Neutrophil (primary cell): ENCODE data around the gene GTF3C2.
"Not testable (repeated sequence)": the region's sequence is repeated elsewhere in the genome, so short reads cannot be mapped to it uniquely, and the experiment has no call there.

ENCODE experiments used
- H3K27ac ChIP-seq: fragments of 200-600 bp; sonication (generic); 2 replicates; pipeline ENCODE4 v1.5.1; 2016; ENCODE audit warnings: mild to moderate bottlenecking, moderate library complexity
- H3K27me3 ChIP-seq: fragments of 200-600 bp; sonication (generic); 2 replicates; pipeline ENCODE4 v1.6.0; 2016; ENCODE audit warnings: mild to moderate bottlenecking
- H3K36me3 ChIP-seq: fragments of 200-600 bp; sonication (generic); 2 replicates; pipeline ENCODE4 v1.5.1; 2017
- H3K4me1 ChIP-seq, 2 experiments: fragments of 200-600 bp in 1 of 2; sonication (generic) in 1 of 2; 1 replicate in 1 of 2; 2 replicates in 1 of 2; pipeline versions ENCODE4 v1.5.1 to v1.6.1; 2013 to 2016; ENCODE audit warnings: low read depth in 1 of 2, low read length in 1 of 2, mild to moderate bottlenecking in 1 of 2, moderate library complexity in 1 of 2; ENCODE audit not compliant: control insufficient read depth in 1 of 2, insufficient read depth in 1 of 2
- H3K4me3 ChIP-seq, 2 experiments: fragments of 200-600 bp in 1 of 2; sonication (generic) in 1 of 2; 1 replicate in 1 of 2; 2 replicates in 1 of 2; pipeline ENCODE4 v1.5.1; 2013 to 2016; ENCODE audit warnings: low read depth in 1 of 2, low read length in 1 of 2, mild to moderate bottlenecking in 1 of 2, moderate library complexity in 1 of 2
- H3K9me3 ChIP-seq: fragments of 200-600 bp; sonication (generic); 2 replicates; pipeline ENCODE4 v1.5.1; 2016
- TF ChIP-seq, protein P1 (sequence below): fragments of 200-600 bp; sonication (generic); IDR thresholded peaks from 2 replicates; pipeline ENCODE4 v1.5.1; 2016; ENCODE audit warnings: antibody characterized with exemption

Gene GTF3C2

DNA sequence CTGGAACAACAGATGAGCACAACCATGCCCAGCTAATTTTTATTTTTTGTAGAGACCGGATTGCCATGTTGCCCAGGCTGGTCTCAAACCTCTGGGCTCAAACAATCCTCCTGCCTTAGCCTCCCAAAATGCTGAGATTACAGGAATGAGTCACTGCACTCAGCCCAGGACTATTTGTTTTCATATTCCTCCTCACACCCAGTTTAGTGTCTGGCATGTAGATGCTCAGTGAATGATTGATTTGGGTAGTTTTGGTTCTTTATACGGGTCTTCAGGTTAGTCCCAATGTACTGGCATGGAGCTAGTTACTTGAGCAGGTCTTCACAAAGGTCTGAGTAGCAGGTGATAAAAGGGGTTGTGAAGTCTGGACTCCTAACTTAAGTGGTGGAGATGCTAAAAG, 7.4 kb upstream of the GTF3C2 start:
- Histone ChIP-seq H3K4me3 (no peak overlapping the region), H3K27ac (no peak overlapping the region), H3K27me3 (no peaks in the 10 kb centered on the region), H3K4me1 (peaks cover 2 to 6% of the 10 kb centered on the region in 2 experiments), H3K9me3 (no peaks in the 10 kb centered on the region), H3K36me3 (peaks cover 47% of the 10 kb centered on the region)
- TF ChIP-seq, protein P1, sequence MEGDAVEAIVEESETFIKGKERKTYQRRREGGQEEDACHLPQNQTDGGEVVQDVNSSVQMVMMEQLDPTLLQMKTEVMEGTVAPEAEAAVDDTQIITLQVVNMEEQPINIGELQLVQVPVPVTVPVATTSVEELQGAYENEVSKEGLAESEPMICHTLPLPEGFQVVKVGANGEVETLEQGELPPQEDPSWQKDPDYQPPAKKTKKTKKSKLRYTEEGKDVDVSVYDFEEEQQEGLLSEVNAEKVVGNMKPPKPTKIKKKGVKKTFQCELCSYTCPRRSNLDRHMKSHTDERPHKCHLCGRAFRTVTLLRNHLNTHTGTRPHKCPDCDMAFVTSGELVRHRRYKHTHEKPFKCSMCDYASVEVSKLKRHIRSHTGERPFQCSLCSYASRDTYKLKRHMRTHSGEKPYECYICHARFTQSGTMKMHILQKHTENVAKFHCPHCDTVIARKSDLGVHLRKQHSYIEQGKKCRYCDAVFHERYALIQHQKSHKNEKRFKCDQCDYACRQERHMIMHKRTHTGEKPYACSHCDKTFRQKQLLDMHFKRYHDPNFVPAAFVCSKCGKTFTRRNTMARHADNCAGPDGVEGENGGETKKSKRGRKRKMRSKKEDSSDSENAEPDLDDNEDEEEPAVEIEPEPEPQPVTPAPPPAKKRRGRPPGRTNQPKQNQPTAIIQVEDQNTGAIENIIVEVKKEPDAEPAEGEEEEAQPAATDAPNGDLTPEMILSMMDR = no peak

DNA sequence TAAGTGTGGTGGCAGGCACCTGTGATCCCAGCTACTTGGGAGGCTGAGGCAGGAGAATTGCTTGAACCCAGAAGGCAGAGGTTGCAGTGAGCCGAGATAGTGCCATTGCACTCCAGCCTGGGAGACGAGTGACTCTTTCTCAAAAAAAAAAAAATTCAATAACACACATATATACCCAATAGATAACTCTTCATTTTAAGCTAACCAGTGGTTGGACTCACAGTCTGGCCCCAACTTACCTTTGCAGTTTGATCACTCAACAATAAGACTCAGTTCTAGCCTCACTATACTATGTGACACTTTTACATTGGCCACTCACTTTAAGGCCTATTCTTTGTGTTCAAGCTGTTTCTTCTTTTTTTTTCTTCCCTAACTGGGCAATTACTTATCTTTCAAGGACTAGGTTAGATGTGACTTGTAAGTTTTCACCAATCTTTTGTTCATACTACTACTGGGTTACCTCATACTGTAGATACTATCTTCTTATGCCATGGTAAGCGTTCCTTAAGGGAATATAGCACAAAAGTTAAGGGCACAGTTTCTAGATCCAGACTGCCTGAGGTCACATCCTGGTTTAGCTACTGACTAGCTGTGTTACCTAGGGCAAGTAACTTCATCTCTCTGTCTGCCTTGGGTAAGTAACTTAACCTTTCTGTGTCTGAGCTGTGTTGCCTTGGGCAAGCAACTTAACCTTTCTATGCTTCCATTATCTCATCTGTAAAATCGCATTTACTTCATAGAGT, 6.3 kb upstream of the GTF3C2 start:
- H3K9me3 ChIP-seq = no peaks in the 10 kb centered on the region
- H3K4me3 ChIP-seq = no peak overlapping the region
- no peaks in the 10 kb centered on the region for H3K27me3 ChIP-seq
- no peaks in the 10 kb centered on the region for H3K4me1 ChIP-seq
- H3K27ac ChIP-seq = no peak overlapping the region
- TF ChIP-seq, protein P1 = no peak
- peaks cover 44% of the 10 kb centered on the region for H3K36me3 ChIP-seq

DNA sequence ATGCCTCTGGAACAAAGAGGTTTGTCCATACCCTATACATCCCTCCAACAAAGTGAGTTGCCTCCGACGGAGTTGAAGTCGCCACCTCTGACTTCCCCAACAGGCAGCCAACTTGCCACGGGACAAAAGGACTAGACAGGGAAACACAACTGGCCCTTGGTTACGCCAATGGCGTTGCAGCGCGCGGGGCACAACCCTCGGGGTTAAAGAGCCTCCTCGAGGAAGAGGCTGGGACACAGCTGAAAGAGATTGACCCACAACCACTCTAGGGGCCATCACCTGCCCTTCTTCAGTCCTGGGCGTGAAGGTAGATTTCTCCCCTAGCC, 545 bp downstream of the GTF3C2 start:
- Histone ChIP-seq H3K27ac (peak overlapping the region; percentile 92), H3K36me3 (no peaks in the 10 kb centered on the region), H3K27me3 (no peaks in the 10 kb centered on the region), H3K9me3 (no peaks in the 10 kb centered on the region), H3K4me3 (peak overlapping the region; percentile 89 to 94), H3K4me1 (peaks cover 18 to 22% of the 10 kb centered on the region in 2 experiments)
- TF ChIP-seq, protein P1 = no peak

DNA sequence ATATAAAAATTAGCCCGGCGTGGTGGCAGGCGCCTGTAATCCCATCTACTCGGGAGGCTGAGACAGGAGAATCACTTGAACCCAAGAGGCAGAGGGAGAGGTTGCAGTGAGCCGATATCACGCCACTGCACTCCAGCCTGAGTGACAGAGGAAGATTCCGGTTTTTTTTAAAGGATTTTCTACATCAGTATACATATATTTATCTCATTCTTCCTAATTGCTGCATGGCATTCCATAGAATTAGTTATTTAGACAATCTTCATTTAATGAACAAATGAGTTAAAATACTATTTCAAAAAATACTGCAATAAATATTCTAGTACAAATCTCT, 2.0 kb downstream of the GTF3C2 start:
- H3K27me3 ChIP-seq = no peaks in the 10 kb centered on the region
- TF ChIP-seq, protein P1 = no peak
- peaks cover 18 to 22% of the 10 kb centered on the region in 2 experiments for H3K4me1 ChIP-seq
- H3K36me3 ChIP-seq = peaks cover 10% of the 10 kb centered on the region
- H3K9me3 ChIP-seq = no peaks in the 10 kb centered on the region
- H3K4me3 ChIP-seq = no peak overlapping the region
- H3K27ac ChIP-seq = no peak overlapping the region

DNA sequence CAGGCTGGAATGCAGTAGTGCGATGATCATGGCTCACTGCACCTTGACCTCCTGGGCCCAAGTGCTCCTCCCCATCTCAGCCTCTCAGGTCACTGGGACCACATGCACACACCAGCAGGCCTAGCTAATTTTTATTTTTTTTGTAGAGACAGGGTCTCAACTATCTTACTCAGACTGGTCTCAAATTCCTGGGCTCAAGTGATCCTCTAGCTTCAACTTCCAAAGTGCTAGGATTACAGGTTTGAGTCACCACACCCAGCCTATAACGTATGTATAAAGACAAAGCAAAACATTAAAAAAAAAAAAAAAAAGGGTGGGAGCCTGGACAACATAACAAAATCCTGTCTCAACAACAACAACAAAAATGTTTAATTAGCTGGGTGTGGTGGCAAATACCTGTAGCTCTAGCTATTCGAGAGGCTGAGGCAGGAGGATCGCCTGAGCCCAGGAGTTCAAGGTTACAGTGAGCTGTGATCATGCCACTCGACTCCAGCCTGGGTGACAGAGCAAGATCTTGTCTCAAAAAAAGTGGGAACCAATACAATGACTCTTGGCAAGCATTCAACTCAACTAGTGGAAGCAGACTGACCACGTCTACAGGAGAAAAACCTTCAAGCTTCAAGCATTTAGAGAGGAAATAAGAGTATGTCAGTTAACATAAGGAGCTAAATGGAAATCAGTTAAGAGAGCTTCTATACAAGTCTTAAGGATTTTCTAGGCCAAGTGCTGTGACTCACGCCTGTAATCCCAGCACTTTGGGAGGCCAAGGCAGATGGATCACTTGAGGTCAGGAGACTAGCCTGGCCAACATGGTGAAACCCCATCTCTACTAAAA, 2.6 kb downstream of the GTF3C2 start:
- TF ChIP-seq, protein P1 = no peak
- no peak overlapping the region for H3K4me3 ChIP-seq
- H3K36me3 ChIP-seq = peaks cover 10% of the 10 kb centered on the region
- H3K27ac ChIP-seq = no peak overlapping the region
- peaks cover 18 to 22% of the 10 kb centered on the region in 2 experiments for H3K4me1 ChIP-seq
- no peaks in the 10 kb centered on the region for H3K9me3 ChIP-seq
- H3K27me3 ChIP-seq = no peaks in the 10 kb centered on the region

DNA sequence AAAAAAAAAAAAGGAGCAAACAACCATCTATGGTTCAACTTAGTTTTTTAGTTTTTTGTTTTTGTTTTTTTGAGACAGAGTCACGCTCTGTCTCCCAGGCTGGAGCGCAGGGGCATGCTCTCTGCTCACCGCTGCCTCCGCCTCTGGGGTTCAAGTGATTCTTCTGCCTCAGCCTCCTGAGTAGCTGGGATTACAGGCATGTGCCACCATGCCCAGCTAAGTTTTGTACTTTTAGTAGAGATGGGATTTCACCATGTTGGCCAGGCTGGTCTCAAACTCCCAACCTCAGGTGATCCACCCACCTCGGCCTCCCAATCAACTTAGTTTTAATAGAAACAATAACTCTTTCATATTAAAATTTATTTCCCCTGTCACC, 3.2 kb downstream of the GTF3C2 start:
- not testable (repeated sequence) for H3K36me3 ChIP-seq, H3K9me3 ChIP-seq, H3K4me3 ChIP-seq, H3K27ac ChIP-seq, H3K27me3 ChIP-seq
- H3K4me1 ChIP-seq = peaks cover 18 to 22% of the 10 kb centered on the region in 2 experiments
